DMS 273 (cell line): ENCODE data around the gene OR4L1.
"Not testable (repeated sequence)": the region's sequence is repeated elsewhere in the genome, so short reads cannot be mapped to it uniquely, and the experiment has no call there.

ENCODE experiments used
- DNase-seq: peaks from one replicate; lab custom pipeline; 2025; ENCODE audit not compliant: unreplicated experiment; lab: John Stamatoyannopoulos, UW

OR4L1 gene, protein sequence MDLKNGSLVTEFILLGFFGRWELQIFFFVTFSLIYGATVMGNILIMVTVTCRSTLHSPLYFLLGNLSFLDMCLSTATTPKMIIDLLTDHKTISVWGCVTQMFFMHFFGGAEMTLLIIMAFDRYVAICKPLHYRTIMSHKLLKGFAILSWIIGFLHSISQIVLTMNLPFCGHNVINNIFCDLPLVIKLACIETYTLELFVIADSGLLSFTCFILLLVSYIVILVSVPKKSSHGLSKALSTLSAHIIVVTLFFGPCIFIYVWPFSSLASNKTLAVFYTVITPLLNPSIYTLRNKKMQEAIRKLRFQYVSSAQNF

GRCh38 chr14:20059745-20060144, at the start of gene OR4L1:
Gene OR4L1, plus strand, starts transcription at chr14:20060045. Its CDS starts 0 bp downstream, at chr14:20060045.
- DNase-seq: no peak

DNA sequence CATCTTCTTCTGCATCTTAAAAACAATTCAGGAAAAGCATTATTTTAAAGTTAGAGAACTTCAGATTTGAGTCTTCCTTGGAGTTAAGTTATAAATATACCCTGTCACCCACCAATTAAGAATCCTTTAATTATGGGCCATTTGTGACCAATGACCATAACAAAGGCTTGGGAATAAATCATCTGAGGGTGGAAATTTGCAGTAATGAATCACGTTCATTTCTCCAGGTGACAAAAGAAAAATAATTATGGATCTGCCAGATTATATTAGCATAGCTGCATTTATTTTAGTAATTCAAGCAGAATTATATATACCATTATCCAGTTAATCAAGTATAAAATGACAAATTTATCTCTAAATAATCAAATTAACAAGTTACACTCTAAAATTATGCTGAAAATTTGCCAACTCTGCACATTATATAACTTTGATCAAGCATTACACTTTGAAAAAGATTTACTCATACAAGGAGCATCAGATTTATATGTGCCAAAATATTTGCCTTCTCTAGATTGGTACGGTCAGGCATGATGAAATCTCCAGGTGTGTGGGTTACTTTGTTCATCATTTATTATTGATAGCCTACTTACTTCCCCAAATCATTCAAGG, 40.5 kb upstream of the OR4L1 start, which contains the start of gene OR4K14:
TSS of gene OR4K14 (minus strand) at position 51 of the 609 bp plus-strand sequence. CDS start 4,114 bp downstream, outside the sequence.
- DNase-seq: no peak

DNA sequence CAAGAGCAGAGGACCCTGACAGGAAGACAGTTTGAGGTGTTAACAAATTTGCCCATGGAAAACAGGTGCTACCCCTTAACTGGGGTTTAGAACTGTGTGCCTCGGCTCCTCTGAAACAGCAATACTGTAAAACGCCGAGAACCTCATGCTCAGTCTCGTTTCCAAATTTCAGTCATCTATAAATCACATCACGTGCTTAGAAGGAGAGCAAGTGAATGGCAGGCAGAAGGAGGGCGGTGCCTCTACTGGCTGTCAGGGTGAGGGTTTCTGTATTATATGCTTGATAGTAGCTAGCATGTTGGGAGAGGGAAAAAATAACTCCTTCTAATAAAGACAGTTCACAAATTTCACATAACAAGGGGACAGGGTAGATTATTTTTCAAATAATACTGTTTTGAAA, 28.8 kb upstream of the OR4L1 start:
- DNase-seq: no peak

DNA sequence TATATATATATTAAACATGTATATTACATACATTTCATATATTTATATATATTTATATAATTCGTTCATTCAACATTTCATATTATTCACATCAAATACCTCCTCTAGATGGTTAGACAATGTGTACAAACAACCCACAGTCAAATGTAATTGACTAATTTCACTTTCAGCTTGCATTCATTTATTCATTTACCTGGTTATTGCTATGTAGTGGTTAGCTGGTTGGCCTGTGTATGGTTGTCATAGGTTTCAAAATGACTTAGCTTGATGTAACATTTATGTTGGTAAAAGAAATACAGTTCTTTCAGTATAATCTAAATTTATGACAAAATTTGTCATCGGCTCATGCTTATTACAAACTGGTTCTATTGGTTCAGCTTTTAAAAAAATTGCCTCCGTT, 24.4 kb upstream of the OR4L1 start:
- no peak for DNase-seq

GRCh38 chr14:20035938-20036337, 23.9 kb upstream of the OR4L1 start, which contains the start of gene OR4K13:
Gene OR4K13, minus strand, starts transcription at chr14:20036038. Its CDS starts 1,280 bp downstream, at chr14:20034758.
- no peak for DNase-seq

DNA sequence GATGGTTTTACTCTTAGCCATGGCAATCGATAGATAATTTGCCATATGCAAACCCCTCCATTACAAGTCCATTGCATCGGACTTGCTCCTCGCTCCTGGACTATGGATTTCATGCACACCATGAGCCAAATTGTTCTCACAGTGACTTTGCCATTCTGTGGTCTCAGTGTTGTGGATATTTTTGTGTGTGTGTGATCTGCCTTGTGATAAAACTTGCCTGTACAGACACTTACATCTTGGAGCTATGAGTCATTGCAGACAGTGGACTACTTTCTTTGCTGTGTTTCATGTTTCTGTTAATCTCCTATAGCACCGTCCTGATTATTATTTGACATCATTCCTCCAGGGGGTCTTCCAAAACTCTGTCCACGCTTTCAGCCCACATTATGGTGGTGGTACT, 15.6 kb upstream of the OR4L1 start:
- no peak for DNase-seq

GRCh38 chr14:20048202-20048601, 11.6 kb upstream of the OR4L1 start:
- no peak for DNase-seq

- DNase-seq: no peak
These were observed 32.2 kb downstream of the OR4L1 start for GRCh38 chr14:20092050-20092449.

DNA sequence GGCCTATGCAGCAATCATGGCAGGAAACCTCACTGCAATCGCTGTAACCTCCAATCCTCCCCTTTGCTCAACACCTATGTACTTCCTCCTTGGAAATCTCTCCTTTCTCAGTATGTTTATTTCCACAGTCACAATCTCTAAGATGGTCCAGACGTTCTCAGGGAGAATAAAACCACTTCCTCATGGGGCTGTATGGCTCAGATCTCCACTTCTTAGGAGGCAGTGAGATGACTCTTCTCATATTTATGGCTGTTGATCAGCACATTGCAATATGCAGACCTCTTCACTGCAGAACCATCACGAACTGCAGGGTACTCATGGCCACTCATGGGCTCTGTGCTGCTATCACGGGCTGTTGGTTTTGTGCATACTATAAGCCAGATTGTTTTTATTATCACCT, 33.6 kb downstream of the OR4L1 start:
- DNase-seq: no peak

DNA sequence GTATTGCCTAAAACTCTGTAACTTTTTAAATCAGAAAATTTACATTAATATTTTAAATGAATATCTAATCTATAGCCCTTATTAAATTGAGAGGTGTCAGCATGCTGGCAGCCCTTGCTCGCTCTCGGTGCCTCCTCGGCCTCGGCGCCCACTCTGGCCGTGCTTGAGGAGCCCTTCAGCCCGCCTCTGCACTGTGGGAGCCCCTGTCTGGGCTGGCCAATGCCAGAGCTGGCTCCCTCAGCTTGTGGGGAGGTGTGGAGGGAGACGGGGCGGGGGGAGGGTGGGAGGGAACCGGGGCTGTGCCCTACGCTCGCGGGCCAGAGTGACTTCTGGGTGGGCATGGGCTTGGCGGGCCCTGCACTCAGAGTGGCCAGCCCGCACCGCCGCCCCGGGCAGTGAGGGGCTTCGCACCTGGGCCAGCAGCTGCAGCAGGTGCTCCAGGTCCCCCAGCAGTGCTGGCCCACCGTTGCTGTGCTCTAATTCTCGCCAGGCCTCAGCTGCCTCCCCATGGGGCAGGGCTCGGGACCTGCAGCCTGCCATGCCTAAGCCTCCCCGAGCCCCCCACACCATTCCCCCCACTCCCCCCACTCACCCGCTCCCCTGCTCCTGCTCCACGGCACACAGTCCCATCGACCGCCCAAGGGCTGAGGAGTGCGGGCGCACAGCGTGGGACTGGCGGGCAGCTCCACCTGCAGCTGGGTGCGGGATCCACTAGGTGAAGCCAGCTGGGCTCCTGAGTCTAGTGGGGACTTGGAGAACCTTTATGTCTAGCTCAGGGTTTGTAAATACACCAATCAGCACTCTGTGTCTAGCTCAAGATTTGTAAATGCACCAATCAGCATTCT, 39.3 kb downstream of the OR4L1 start:
- not testable (repeated sequence) for DNase-seq

- DNase-seq: no peak
These were observed 50.6 kb downstream of the OR4L1 start, which contains the start of gene OR4K17 for GRCh38 chr14:20110438-20110837. Gene OR4K17, plus strand, starts transcription at chr14:20110739. Its CDS starts 6,761 bp downstream, at chr14:20117500.
